GM21717 (cell line): ENCODE results near the gene NDUFC2.
"Not testable (repeated sequence)": the region's sequence is repeated elsewhere in the genome, so short reads cannot be mapped to it uniquely, and the experiment has no call there.

Source experiments
- ATAC-seq: cut with Tn5 transposase; IDR thresholded peaks from one replicate; pipeline ENCODE4 v1.9.1; 2021; ENCODE audit warnings: mild to moderate bottlenecking, moderate library complexity; ENCODE audit not compliant: unreplicated experiment

NDUFC2 gene

GRCh38 chr11:78032090-78032489 is 47.6 kb downstream of the NDUFC2 start:
- ATAC-seq: no peak

- ATAC-seq: peak; percentile 62
Measured at GRCh38 chr11:78031629-78032028, 48.0 kb downstream of the NDUFC2 start.

GRCh38 chr11:78030429-78031325 is 49.0 kb downstream of the NDUFC2 start:
- ATAC-seq: no peak

- ATAC-seq: not testable (repeated sequence)
Measured at GRCh38 chr11:78028423-78028822, 51.2 kb downstream of the NDUFC2 start.

GRCh38 chr11:78027759-78028158 is 51.9 kb downstream of the NDUFC2 start:
- ATAC-seq: no peak

GRCh38 chr11:78025378-78025777 is 54.3 kb downstream of the NDUFC2 start:
- no peak for ATAC-seq

GRCh38 chr11:78023426-78023825 is 56.2 kb downstream of the NDUFC2 start:
- no peak for ATAC-seq

- no peak for ATAC-seq
Measured at GRCh38 chr11:78022397-78023396, 57.0 kb downstream of the NDUFC2 start, which contains the start of gene KCTD14. TSS of gene KCTD14 (minus strand) at chr11:78023276. CDS start at chr11:78023249, 27 bp downstream.

- no peak for ATAC-seq
Measured at GRCh38 chr11:78021611-78022010, 58.1 kb downstream of the NDUFC2 start.

- ATAC-seq: no peak
Measured at GRCh38 chr11:78020246-78020645, 59.4 kb downstream of the NDUFC2 start.

GRCh38 chr11:78019808-78020207 is 59.9 kb downstream of the NDUFC2 start:
- ATAC-seq: no peak
